GM23248 (cell line): ENCODE results near the gene RTN4RL2. TPM values are rescaled to one million over a fixed set of nuclear protein-coding genes. Genes with fewer than 3 reads are reported as not detected.

Experiments
- DNase-seq: peaks from one replicate; pipeline ENCODE4 v3.0.0-alpha.2; 2015
- H2AFZ ChIP-seq: fragments of 200-600 bp; sonication (generic); 2 replicates; pipeline ENCODE4 v1.6.1; 2016; ENCODE audit warnings: antibody characterized with exemption
- H3F3A ChIP-seq: fragments of 200-600 bp; sonication (generic); 2 replicates; pipeline ENCODE4 v1.6.1; 2016; ENCODE audit warnings: mild to moderate bottlenecking, antibody characterized with exemption, mixed run types; ENCODE audit not compliant: insufficient read depth
- H3K27ac ChIP-seq: fragments of 200-600 bp; sonication (generic); 2 replicates; pipeline ENCODE4 v1.5.1; 2016; ENCODE audit warnings: mild to moderate bottlenecking
- H3K27me3 ChIP-seq: fragments of 200-600 bp; sonication (generic); replicated peaks from 2 replicates; pipeline ENCODE4 v1.6.1; 2016; ENCODE audit warnings: mild to moderate bottlenecking; ENCODE audit not compliant: insufficient read depth
- H3K36me3 ChIP-seq: fragments of 200-600 bp; sonication (generic); 2 replicates; pipeline ENCODE4 v1.6.1; 2016; ENCODE audit warnings: low read depth, mild to moderate bottlenecking
- H3K4me1 ChIP-seq: fragments of 200-600 bp; sonication (generic); 2 replicates; pipeline ENCODE4 v1.6.1; 2016; ENCODE audit warnings: mild to moderate bottlenecking; ENCODE audit not compliant: insufficient read depth
- H3K4me2 ChIP-seq: fragments of 200-600 bp; sonication (generic); one replicate; pipeline ENCODE4 v1.6.1; 2016; ENCODE audit warnings: mild to moderate bottlenecking; ENCODE audit not compliant: unreplicated experiment
- H3K4me3 ChIP-seq: fragments of 200-600 bp; sonication (generic); 2 replicates; pipeline ENCODE4 v1.5.1; 2016; ENCODE audit warnings: mild to moderate bottlenecking
- H3K79me2 ChIP-seq: fragments of 200-600 bp; sonication (generic); 2 replicates; pipeline ENCODE4 v1.6.1; 2016; ENCODE audit warnings: mild to moderate bottlenecking; ENCODE audit not compliant: insufficient read depth
- H3K9ac ChIP-seq: fragments of 200-600 bp; sonication (generic); 2 replicates; pipeline ENCODE4 v1.6.1; 2016; ENCODE audit warnings: mild to moderate bottlenecking
- H3K9me2 ChIP-seq: fragments of 200-600 bp; sonication (generic); 2 replicates; pipeline ENCODE4 v1.6.1; 2016; ENCODE audit warnings: mixed run types, mild to moderate bottlenecking, moderate library complexity; ENCODE audit not compliant: insufficient read depth
- H3K9me3 ChIP-seq: fragments of 200-600 bp; sonication (generic); one replicate; pipeline ENCODE4 v1.6.1; 2017; ENCODE audit warnings: low read depth
- H4K20me1 ChIP-seq: fragments of 200-600 bp; sonication (generic); 2 replicates; pipeline ENCODE4 v1.6.0; 2016; ENCODE audit not compliant: insufficient read depth
- EZH2 ChIP-seq: fragments of 200-600 bp; sonication (generic); IDR thresholded peaks from 2 replicates; pipeline ENCODE4 v1.6.1; 2018; ENCODE audit warnings: antibody characterized with exemption, mild to moderate bottlenecking; ENCODE audit not compliant: insufficient read depth, poor library complexity, severe bottlenecking
- EZH2phosphoT487 ChIP-seq: fragments of 200-600 bp; sonication (generic); IDR thresholded peaks from 2 replicates; pipeline ENCODE4 v1.6.1; 2018; ENCODE audit warnings: antibody characterized with exemption, moderate library complexity, mild to moderate bottlenecking, low read depth; ENCODE audit not compliant: insufficient read depth
- whole genome bisulfite sequencing, 2 experiments: methylation state at CpG; one replicate each; pipeline ENCODE4 v1.1.6; 2015 to 2017; ENCODE audit warnings: low lambda C conversion rate in 2 of 2, low coverage in 1 of 2; ENCODE audit errors: missing lambda C conversion rate in 2 of 2; 5-methylcytosine and 5-hydroxymethylcytosine counted together
- in situ Hi-C: fragments of 300-500 bp; cut with MboI; formaldehyde crosslinking; loops from 2 replicates; pipeline ENCODE4 v1.15.0; 2020
- polyA plus RNA-seq: library from polyadenylated mRNA; unstranded; fragments of >200 nt; fragmentation: Nextera tagmentation; extraction: Ambion mirVana; gene quantifications from 2 replicates; pipeline ENCODE4 v1.2.1, GENCODE V29; 2016
- total RNA-seq: library from RNA; depleted of rRNA; stranded (reverse); fragments of >200 nt; shearing (Covaris generic); gene quantifications from 2 replicates; pipeline ENCODE4 v1.2.3, GENCODE V29; 2014

RTN4RL2 gene
- total and polyA plus RNA-seq, 2 experiments from 2014 or later: 0.32 to 1.1 TPM

DNA sequence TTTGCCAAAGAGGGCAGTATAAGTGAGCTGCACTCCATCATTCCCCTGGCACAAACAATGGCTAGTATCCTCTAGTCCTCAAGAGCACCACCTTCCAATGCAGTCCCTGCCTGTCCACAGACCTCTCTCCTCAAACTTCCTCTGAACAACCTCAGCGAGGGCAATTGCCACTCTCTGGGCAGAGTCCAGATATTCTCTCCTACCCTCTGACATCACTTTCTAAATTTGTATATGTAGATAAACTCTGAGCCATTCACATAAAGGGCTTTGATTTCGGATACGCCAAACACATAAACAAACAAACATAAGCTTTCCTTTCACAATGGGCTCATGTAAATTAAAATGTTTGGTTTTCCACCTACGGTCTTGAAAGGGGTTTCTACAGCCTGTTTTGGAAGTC, 30.4 kb upstream of the RTN4RL2 start:
- Histone ChIP-seq H3K9me3 (no peaks in the 10 kb centered on the region), H3K4me2 (no peak overlapping the region), H4K20me1 (no peaks in the 10 kb centered on the region), H3K4me1 (peaks cover 62% of the 10 kb centered on the region), H3F3A (peaks cover 54% of the 10 kb centered on the region), H3K9me2 (no peaks in the 10 kb centered on the region), H3K9ac (no peak overlapping the region), H3K36me3 (no peaks in the 10 kb centered on the region), H2AFZ (no peak overlapping the region), H3K27me3 (no peaks in the 10 kb centered on the region), H3K27ac (no peak overlapping the region), H3K79me2 (no peaks in the 10 kb centered on the region), H3K4me3 (no peak overlapping the region)
- in situ Hi-C loops: no loop called here
- DNase-seq: no peak
- TF ChIP-seq EZH2: no peak
- no peak for TF ChIP-seq EZH2phosphoT487
- WGBS, 2 experiments: 81 to 82% methylated on average over 4 of the region's 4 CpGs

DNA sequence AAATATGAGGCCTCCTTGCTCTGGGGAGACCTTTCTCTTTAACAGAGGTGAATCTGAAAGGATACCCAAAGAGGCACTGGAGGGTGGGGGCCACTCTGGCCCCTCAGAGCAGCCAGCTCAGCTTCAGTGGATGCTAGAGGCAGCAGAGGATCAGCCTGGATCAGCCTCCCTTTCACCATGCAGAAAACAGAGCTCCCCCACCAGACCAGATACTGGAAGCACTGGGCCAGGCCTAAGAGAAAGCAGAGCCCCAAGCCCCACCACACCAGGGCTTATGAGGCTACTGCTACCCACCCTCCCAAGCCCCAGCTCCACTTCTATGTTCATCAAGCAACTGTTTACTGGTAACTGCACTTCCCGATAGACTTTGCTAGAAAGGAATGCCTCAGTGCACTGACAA, 29.4 kb upstream of the RTN4RL2 start:
- no peak for DNase-seq
- H3K79me2 ChIP-seq: no peaks in the 10 kb centered on the region
- H4K20me1 ChIP-seq: no peaks in the 10 kb centered on the region
- no peak for TF ChIP-seq EZH2phosphoT487
- no peak for TF ChIP-seq EZH2
- no peak overlapping the region for H3K4me3 ChIP-seq
- no peaks in the 10 kb centered on the region for H3K9me3 ChIP-seq
- peaks cover 57% of the 10 kb centered on the region for H3K4me1 ChIP-seq
- in situ Hi-C loops: no loop called here
- H2AFZ ChIP-seq: no peak overlapping the region
- H3K9me2 ChIP-seq: no peaks in the 10 kb centered on the region
- H3F3A ChIP-seq: peaks cover 52% of the 10 kb centered on the region
- H3K9ac ChIP-seq: no peak overlapping the region
- no peaks in the 10 kb centered on the region for H3K27me3 ChIP-seq
- WGBS, 2 experiments: 91 to 94% methylated on average over 1 of the region's 1 CpG
- H3K36me3 ChIP-seq: no peaks in the 10 kb centered on the region
- H3K4me2 ChIP-seq: no peak overlapping the region
- H3K27ac ChIP-seq: no peak overlapping the region

DNA sequence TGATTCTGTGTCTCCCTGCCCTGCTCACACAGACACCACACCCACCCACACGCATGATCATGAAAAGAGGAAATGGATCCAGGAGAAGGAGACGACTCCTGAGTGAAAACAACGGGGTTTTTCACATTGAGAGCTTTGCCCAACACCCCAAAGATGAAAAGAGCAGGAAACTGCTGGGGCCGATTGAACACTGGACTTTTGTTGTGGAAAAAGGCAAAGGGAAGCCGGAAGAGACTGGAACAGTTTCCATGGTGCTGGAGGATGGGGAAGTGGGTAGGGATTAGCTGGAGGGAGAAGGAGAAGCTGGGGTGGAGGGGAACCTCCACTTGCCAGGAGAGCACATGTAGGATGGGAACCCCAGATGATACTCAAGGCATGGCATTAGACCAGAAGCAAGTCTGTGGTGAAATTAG, 28.2 kb upstream of the RTN4RL2 start:
- TF ChIP-seq EZH2 (no peak), EZH2phosphoT487 (no peak)
- H3K4me1 ChIP-seq: peaks cover 45% of the 10 kb centered on the region
- H3K36me3 ChIP-seq: no peaks in the 10 kb centered on the region
- in situ Hi-C loops: no loop called here
- no peak overlapping the region; the same call in 1 of the 2 replicates for H3K9ac ChIP-seq
- H3F3A ChIP-seq: peaks cover 43% of the 10 kb centered on the region
- no peak overlapping the region for H3K4me3 ChIP-seq
- no peaks in the 10 kb centered on the region for H4K20me1 ChIP-seq
- H3K9me3 ChIP-seq: no peaks in the 10 kb centered on the region
- H3K4me2 ChIP-seq: no peak overlapping the region
- H3K27ac ChIP-seq: peak overlapping the region; percentile 54
- no peak overlapping the region for H2AFZ ChIP-seq
- DNase-seq: no peak
- 59 to 61% methylated on average over 5 of the region's 5 CpGs for WGBS, 2 experiments
- H3K27me3 ChIP-seq: no peaks in the 10 kb centered on the region
- no peaks in the 10 kb centered on the region for H3K79me2 ChIP-seq
- no peaks in the 10 kb centered on the region for H3K9me2 ChIP-seq

DNA sequence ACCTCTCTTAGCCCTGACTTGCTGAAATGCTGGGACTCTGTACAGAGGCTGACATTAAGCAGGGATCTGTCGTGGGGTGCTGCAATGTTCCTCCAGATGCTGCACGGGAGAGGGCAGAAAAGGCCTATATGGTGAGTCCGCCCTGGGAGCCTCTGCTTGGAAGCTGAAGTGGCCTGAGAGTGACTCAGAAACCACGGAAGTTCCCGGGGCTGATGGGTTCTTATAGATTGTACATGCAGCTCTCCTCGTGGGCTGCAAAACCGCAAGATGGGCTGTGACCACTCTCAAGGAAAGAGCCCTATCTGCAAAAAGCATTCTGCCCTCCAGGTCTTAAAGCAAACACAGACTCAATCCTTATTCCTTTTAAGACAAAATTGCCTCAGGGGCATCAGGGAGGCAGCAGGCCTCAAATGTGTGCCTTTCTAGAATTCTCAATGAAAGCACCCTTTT, 27.6 kb upstream of the RTN4RL2 start:
- DNase-seq: peak; percentile 90
- peak overlapping the region; percentile 54 for H3K27ac ChIP-seq

More for the DNA sequence above, 27.6 kb upstream of the RTN4RL2 start:
- H3F3A ChIP-seq: peaks cover 39% of the 10 kb centered on the region
- H3K4me2 ChIP-seq: no peak overlapping the region
- in situ Hi-C loops: no loop called here
- no peaks in the 10 kb centered on the region for H3K9me3 ChIP-seq
- H3K4me1 ChIP-seq: peaks cover 40% of the 10 kb centered on the region
- TF ChIP-seq EZH2phosphoT487: no peak
- TF ChIP-seq EZH2: no peak
- WGBS, 2 experiments: 44 to 49% methylated on average over 7 of the region's 7 CpGs
- no peaks in the 10 kb centered on the region for H3K27me3 ChIP-seq
- H3K9me2 ChIP-seq: no peaks in the 10 kb centered on the region
- H3K36me3 ChIP-seq: no peaks in the 10 kb centered on the region
- no peaks in the 10 kb centered on the region for H4K20me1 ChIP-seq
- H3K9ac ChIP-seq: no peak overlapping the region; the same call in 1 of the 2 replicates
- no peak overlapping the region for H3K4me3 ChIP-seq
- no peak overlapping the region for H2AFZ ChIP-seq
- no peaks in the 10 kb centered on the region for H3K79me2 ChIP-seq
